Transverse colon (tissue), 1 donor: Measurements from ENCODE around the gene CHCHD6.

Experiments used
- EP300 ChIP-seq: sonication (generic); formaldehyde crosslinking; IDR thresholded peaks from one replicate; pipeline ENCODE4 v1.6.1; 2017; ENCODE audit warnings: antibody characterized with exemption, low read depth
- POLR2A ChIP-seq: fragments of 450-650 bp; IDR thresholded peaks from one replicate; pipeline ENCODE4 v1.6.1; 2016; ENCODE audit warnings: antibody characterized with exemption, mild to moderate bottlenecking, moderate library complexity

GRCh38 chr3:126881861-126882260 lies 177.8 kb downstream of the CHCHD6 start:
- TF ChIP-seq POLR2A: no peak
- TF ChIP-seq EP300: no peak
